ENCODE measurements around the gene XPO5.

Gene XPO5

GRCh38 chr6:43495409-43495941 lies 80.4 kb downstream of the XPO5 start:
- Histone ChIP-seq H3K9me3 (ENCODE audit: control insufficient read depth, insufficient read depth, low read length) (no peaks in the 10 kb centered on the region), H3K36me3 (ENCODE audit: control insufficient read depth, low read length) (peaks cover 28% of the 10 kb centered on the region)

GRCh38 chr6:43494766-43495165 lies 81.1 kb downstream of the XPO5 start:
- Histone ChIP-seq H3K36me3 (ENCODE audit: control insufficient read depth, low read length) (peaks cover 23% of the 10 kb centered on the region), H4K20me1 (ENCODE audit: control insufficient read depth, insufficient read depth, low read depth, low read length) (no peaks in the 10 kb centered on the region), H3K4me3 (ENCODE audit: low read length) (no peak overlapping the region), H3K9me2 (replicated peaks; ENCODE audit: control insufficient read depth, low read length) (no peaks in the 10 kb centered on the region), H3K9me3 (ENCODE audit: control insufficient read depth, insufficient read depth, low read length) (no peaks in the 10 kb centered on the region), H3K79me2 (ENCODE audit: control insufficient read depth, low read length) (peaks cover 5% of the 10 kb centered on the region), H3K27me3 (ENCODE audit: control insufficient read depth, low read length) (no peaks in the 10 kb centered on the region), H3K4me2 (ENCODE audit: low read length) (no peak overlapping the region), H3K4me1 (ENCODE audit: control insufficient read depth, low read length) (no peaks in the 10 kb centered on the region), H3F3A (ENCODE audit: control insufficient read depth, insufficient read depth) (no peaks in the 10 kb centered on the region), H3K27ac (ENCODE audit: low read depth, low read length) (no peak overlapping the region)
- TF ChIP-seq EZH2phosphoT487 (IDR thresholded peaks at IDR 0.05; ENCODE audit: borderline replicate concordance, low read length) (no peak), CTCF (IDR thresholded peaks at IDR 0.05; ENCODE audit: low read depth, low read length, poor library complexity, severe bottlenecking) (no peak)

More at GRCh38 chr6:43495409-43495941, 80.4 kb downstream of the XPO5 start:
- TF ChIP-seq CTCF (IDR thresholded peaks at IDR 0.05; ENCODE audit: low read depth, low read length, poor library complexity, severe bottlenecking) (no peak), EZH2phosphoT487 (IDR thresholded peaks at IDR 0.05; ENCODE audit: borderline replicate concordance, low read length) (no peak)
- Histone ChIP-seq H3K4me3 (ENCODE audit: low read length) (no peak overlapping the region), H3K27ac (ENCODE audit: low read depth, low read length) (no peak overlapping the region), H3K9me2 (replicated peaks; ENCODE audit: control insufficient read depth, low read length) (no peaks in the 10 kb centered on the region), H3K4me2 (ENCODE audit: low read length) (no peak overlapping the region), H4K20me1 (ENCODE audit: control insufficient read depth, insufficient read depth, low read depth, low read length) (no peaks in the 10 kb centered on the region), H3K79me2 (ENCODE audit: control insufficient read depth, low read length) (peaks cover 5% of the 10 kb centered on the region), H3F3A (ENCODE audit: control insufficient read depth, insufficient read depth) (no peaks in the 10 kb centered on the region), H3K27me3 (ENCODE audit: control insufficient read depth, low read length) (no peaks in the 10 kb centered on the region), H3K4me1 (ENCODE audit: control insufficient read depth, low read length) (no peaks in the 10 kb centered on the region)

GRCh38 chr6:43494321-43494720 lies 81.5 kb downstream of the XPO5 start:
- Histone ChIP-seq H3K36me3 (ENCODE audit: control insufficient read depth, low read length) (peaks cover 18% of the 10 kb centered on the region), H4K20me1 (ENCODE audit: control insufficient read depth, insufficient read depth, low read depth, low read length) (no peaks in the 10 kb centered on the region), H3K9me3 (ENCODE audit: control insufficient read depth, insufficient read depth, low read length) (no peaks in the 10 kb centered on the region), H3K27me3 (ENCODE audit: control insufficient read depth, low read length) (no peaks in the 10 kb centered on the region), H3K4me1 (ENCODE audit: control insufficient read depth, low read length) (no peaks in the 10 kb centered on the region), H3K27ac (ENCODE audit: low read depth, low read length) (no peak overlapping the region), H3K79me2 (ENCODE audit: control insufficient read depth, low read length) (peaks cover 9% of the 10 kb centered on the region), H3K4me3 (ENCODE audit: low read length) (no peak overlapping the region), H3K4me2 (ENCODE audit: low read length) (no peak overlapping the region), H3F3A (ENCODE audit: control insufficient read depth, insufficient read depth) (no peaks in the 10 kb centered on the region), H3K9me2 (replicated peaks; ENCODE audit: control insufficient read depth, low read length) (no peaks in the 10 kb centered on the region)
- TF ChIP-seq CTCF (IDR thresholded peaks at IDR 0.05; ENCODE audit: low read depth, low read length, poor library complexity, severe bottlenecking) (no peak), EZH2phosphoT487 (IDR thresholded peaks at IDR 0.05; ENCODE audit: borderline replicate concordance, low read length) (no peak)
